Measurements from ENCODE around the gene UVRAG.

The UVRAG gene

GRCh38 chr11:76023236-76024068 lies 208.4 kb downstream of the UVRAG start:
- Mint-ChIP-seq H3K36me3 (ENCODE audit: low read depth) (peaks cover 67% of the 10 kb centered on the region), H3K4me1 (ENCODE audit: low read depth) (peaks cover 6% of the 10 kb centered on the region), H3K27ac (no peak overlapping the region), H3K27me3 (no peaks in the 10 kb centered on the region), H3K4me3 (no peak overlapping the region), H3K9me3 (peaks cover 4% of the 10 kb centered on the region)

- Mint-ChIP-seq H3K9me3 (no peaks in the 10 kb centered on the region), H3K27me3 (no peaks in the 10 kb centered on the region), H3K4me1 (ENCODE audit: low read depth) (peaks cover 6% of the 10 kb centered on the region), H3K4me3 (no peak overlapping the region), H3K27ac (no peak overlapping the region), H3K36me3 (ENCODE audit: low read depth) (peaks cover 64% of the 10 kb centered on the region)
These were observed 210.1 kb downstream of the UVRAG start for GRCh38 chr11:76025068-76025467.

GRCh38 chr11:76025817-76026216 lies 210.8 kb downstream of the UVRAG start:
- no peak overlapping the region for H3K4me3 Mint-ChIP-seq
- H3K27me3 Mint-ChIP-seq = no peaks in the 10 kb centered on the region
- peaks cover 61% of the 10 kb centered on the region for H3K36me3 Mint-ChIP-seq (ENCODE audit: low read depth)
- H3K4me1 Mint-ChIP-seq (ENCODE audit: low read depth) = peaks cover 6% of the 10 kb centered on the region
- no peaks in the 10 kb centered on the region for H3K9me3 Mint-ChIP-seq
- H3K27ac Mint-ChIP-seq = no peak overlapping the region

GRCh38 chr11:76026281-76026680 lies 211.3 kb downstream of the UVRAG start:
- H3K27me3 Mint-ChIP-seq = no peaks in the 10 kb centered on the region
- no peaks in the 10 kb centered on the region for H3K9me3 Mint-ChIP-seq
- no peak overlapping the region for H3K4me3 Mint-ChIP-seq
- peaks cover 56% of the 10 kb centered on the region for H3K36me3 Mint-ChIP-seq (ENCODE audit: low read depth)
- no peak overlapping the region for H3K27ac Mint-ChIP-seq
- peaks cover 2% of the 10 kb centered on the region for H3K4me1 Mint-ChIP-seq (ENCODE audit: low read depth)

GRCh38 chr11:76026862-76027261 lies 211.9 kb downstream of the UVRAG start:
- Mint-ChIP-seq H3K27ac (no peak overlapping the region), H3K4me3 (no peak overlapping the region), H3K27me3 (no peaks in the 10 kb centered on the region), H3K4me1 (ENCODE audit: low read depth) (no peaks in the 10 kb centered on the region), H3K36me3 (ENCODE audit: low read depth) (peaks cover 54% of the 10 kb centered on the region), H3K9me3 (no peaks in the 10 kb centered on the region)

- H3K4me3 Mint-ChIP-seq = no peak overlapping the region
- H3K4me1 Mint-ChIP-seq (ENCODE audit: low read depth) = peaks cover 3% of the 10 kb centered on the region
- no peaks in the 10 kb centered on the region for H3K9me3 Mint-ChIP-seq
- no peaks in the 10 kb centered on the region for H3K27me3 Mint-ChIP-seq
- no peak overlapping the region for H3K27ac Mint-ChIP-seq
- peaks cover 30% of the 10 kb centered on the region for H3K36me3 Mint-ChIP-seq (ENCODE audit: low read depth)
These were observed 215.3 kb downstream of the UVRAG start for GRCh38 chr11:76030286-76030685.

GRCh38 chr11:76030968-76031590 lies 216.1 kb downstream of the UVRAG start:
- H3K36me3 Mint-ChIP-seq (ENCODE audit: low read depth) = peaks cover 30% of the 10 kb centered on the region
- H3K9me3 Mint-ChIP-seq = no peaks in the 10 kb centered on the region
- H3K27ac Mint-ChIP-seq = no peak overlapping the region
- H3K27me3 Mint-ChIP-seq = no peaks in the 10 kb centered on the region
- no peak overlapping the region for H3K4me3 Mint-ChIP-seq
- H3K4me1 Mint-ChIP-seq (ENCODE audit: low read depth) = peaks cover 3% of the 10 kb centered on the region

GRCh38 chr11:76033699-76034098 lies 218.7 kb downstream of the UVRAG start:
- Mint-ChIP-seq H3K27me3 (no peaks in the 10 kb centered on the region), H3K4me1 (ENCODE audit: low read depth) (peaks cover 5% of the 10 kb centered on the region), H3K9me3 (no peaks in the 10 kb centered on the region), H3K36me3 (ENCODE audit: low read depth) (peaks cover 21% of the 10 kb centered on the region), H3K27ac (no peak overlapping the region), H3K4me3 (no peak overlapping the region)

- Mint-ChIP-seq H3K4me1 (ENCODE audit: low read depth) (peaks cover 6% of the 10 kb centered on the region), H3K27me3 (no peaks in the 10 kb centered on the region), H3K9me3 (no peaks in the 10 kb centered on the region), H3K4me3 (no peak overlapping the region), H3K36me3 (ENCODE audit: low read depth) (peaks cover 19% of the 10 kb centered on the region), H3K27ac (no peak overlapping the region)
These were observed 220.0 kb downstream of the UVRAG start for GRCh38 chr11:76035020-76035419.

GRCh38 chr11:76038608-76039007 lies 223.6 kb downstream of the UVRAG start:
- H3K27ac Mint-ChIP-seq = no peak overlapping the region
- no peaks in the 10 kb centered on the region for H3K9me3 Mint-ChIP-seq
- H3K36me3 Mint-ChIP-seq (ENCODE audit: low read depth) = peaks cover 27% of the 10 kb centered on the region
- H3K27me3 Mint-ChIP-seq = no peaks in the 10 kb centered on the region
- H3K4me1 Mint-ChIP-seq (ENCODE audit: low read depth) = peaks cover 4% of the 10 kb centered on the region
- H3K4me3 Mint-ChIP-seq = no peak overlapping the region

- H3K27ac Mint-ChIP-seq = no peak overlapping the region
- H3K4me3 Mint-ChIP-seq = no peak overlapping the region
- H3K9me3 Mint-ChIP-seq = peaks cover 8% of the 10 kb centered on the region
- peaks cover 44% of the 10 kb centered on the region for H3K36me3 Mint-ChIP-seq (ENCODE audit: low read depth)
- H3K4me1 Mint-ChIP-seq (ENCODE audit: low read depth) = peaks cover 3% of the 10 kb centered on the region
- H3K27me3 Mint-ChIP-seq = no peaks in the 10 kb centered on the region
These were observed 226.2 kb downstream of the UVRAG start for GRCh38 chr11:76041208-76041607.

- Mint-ChIP-seq H3K27ac (no peak overlapping the region), H3K4me3 (no peak overlapping the region)
These were observed 229.8 kb downstream of the UVRAG start for GRCh38 chr11:76044750-76045320.

GRCh38 chr11:76047231-76047630 lies 232.2 kb downstream of the UVRAG start:
- H3K4me1 Mint-ChIP-seq (ENCODE audit: low read depth) = no peaks in the 10 kb centered on the region
- H3K27ac Mint-ChIP-seq = no peak overlapping the region
- H3K36me3 Mint-ChIP-seq (ENCODE audit: low read depth) = peaks cover 59% of the 10 kb centered on the region

More at GRCh38 chr11:76044750-76045320, 229.8 kb downstream of the UVRAG start:
- no peaks in the 10 kb centered on the region for H3K27me3 Mint-ChIP-seq
- peaks cover 28% of the 10 kb centered on the region for H3K9me3 Mint-ChIP-seq
- H3K36me3 Mint-ChIP-seq (ENCODE audit: low read depth) = peaks cover 60% of the 10 kb centered on the region
- H3K4me1 Mint-ChIP-seq (ENCODE audit: low read depth) = no peaks in the 10 kb centered on the region

GRCh38 chr11:76047766-76048165 lies 232.8 kb downstream of the UVRAG start:
- H3K36me3 Mint-ChIP-seq (ENCODE audit: low read depth) = peaks cover 64% of the 10 kb centered on the region
- peaks cover 28% of the 10 kb centered on the region for H3K9me3 Mint-ChIP-seq
- no peak overlapping the region for H3K4me3 Mint-ChIP-seq
- no peaks in the 10 kb centered on the region for H3K4me1 Mint-ChIP-seq (ENCODE audit: low read depth)
- H3K27ac Mint-ChIP-seq = no peak overlapping the region
- H3K27me3 Mint-ChIP-seq = no peaks in the 10 kb centered on the region

More at GRCh38 chr11:76047231-76047630, 232.2 kb downstream of the UVRAG start:
- Mint-ChIP-seq H3K4me3 (no peak overlapping the region), H3K9me3 (peaks cover 28% of the 10 kb centered on the region), H3K27me3 (no peaks in the 10 kb centered on the region)

GRCh38 chr11:76048763-76049162 lies 233.8 kb downstream of the UVRAG start:
- no peak overlapping the region for H3K4me3 Mint-ChIP-seq
- H3K36me3 Mint-ChIP-seq (ENCODE audit: low read depth) = peaks cover 69% of the 10 kb centered on the region
- peaks cover 28% of the 10 kb centered on the region for H3K9me3 Mint-ChIP-seq
- H3K27ac Mint-ChIP-seq = no peak overlapping the region
- no peaks in the 10 kb centered on the region for H3K4me1 Mint-ChIP-seq (ENCODE audit: low read depth)
- no peaks in the 10 kb centered on the region for H3K27me3 Mint-ChIP-seq
